ENCODE measurements around the gene KCNJ9. TPM values are rescaled to one million over a fixed set of nuclear protein-coding genes. Genes with fewer than 3 reads are reported as not detected.

The KCNJ9 gene
- total RNA-seq, 1 experiment from 2014 or later: 0.09 TPM

DNA sequence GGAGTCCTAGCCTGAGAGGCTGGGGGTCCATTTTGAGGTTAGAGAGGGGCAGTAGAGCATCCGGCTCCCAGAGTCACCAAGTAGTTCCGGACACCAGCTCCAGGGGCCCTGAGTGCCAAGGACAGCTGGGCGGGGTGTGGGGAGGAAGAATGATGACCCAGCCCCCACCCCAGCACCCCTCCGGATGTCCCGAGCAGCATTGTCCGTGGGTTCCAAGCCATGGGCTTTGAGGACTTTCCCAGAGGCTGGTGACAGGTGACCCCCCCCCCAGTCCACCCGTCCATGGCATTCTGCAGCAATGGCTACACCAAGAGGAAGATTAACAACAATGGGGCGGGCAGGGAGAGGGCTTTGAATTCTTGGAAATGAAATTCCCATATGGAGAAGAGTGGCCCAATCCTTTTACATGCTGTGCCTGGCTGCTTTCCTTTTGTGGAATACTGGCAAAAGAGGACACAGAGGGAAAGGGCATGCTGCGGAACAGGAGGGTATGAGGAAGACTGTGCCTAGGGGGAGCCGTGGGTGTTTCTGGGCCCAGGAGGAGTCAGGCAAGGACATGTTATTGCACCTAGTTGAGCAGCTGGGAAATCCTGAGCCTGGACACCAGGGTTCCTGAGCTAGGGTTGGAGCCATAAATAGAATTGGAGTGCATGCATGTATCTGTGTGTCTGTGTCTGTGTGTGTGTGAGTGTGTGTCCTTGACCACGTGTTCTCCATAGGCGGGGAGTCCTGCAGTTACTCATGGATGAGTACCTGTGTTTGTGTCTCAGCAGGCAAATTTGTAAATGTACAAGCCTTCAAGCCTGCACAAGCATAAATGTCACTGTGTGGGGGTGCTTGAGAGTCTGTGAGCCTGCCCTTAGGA lies 35.2 kb downstream of the KCNJ9 start:
- no peak overlapping the region for H2AFZ ChIP-seq (ENCODE audit: low read length)

More for the DNA sequence above, 35.2 kb downstream of the KCNJ9 start:
- H3K4me1 ChIP-seq (ENCODE audit: insufficient read depth, low read length): peaks cover 12% of the 10 kb centered on the region; the same call in 1 of the 2 replicates
- no peaks in the 10 kb centered on the region for H3K79me2 ChIP-seq (ENCODE audit: insufficient read depth, low read length)
- H3T11ph ChIP-seq (ENCODE audit: low read length): no peak overlapping the region
- WGBS (ENCODE audit: extremely low coverage, insufficient read length, low lambda C conversion rate): no CpG with 5 or more reads among the region's 12 CpGs
- H2BK15ac ChIP-seq (ENCODE audit: low read depth, low read length): no peak overlapping the region
- no peak overlapping the region for H3K9ac ChIP-seq (ENCODE audit: extremely low read depth, insufficient read length, low read length)
- no peak overlapping the region for H2AK5ac ChIP-seq (ENCODE audit: insufficient read length, low read length)
- H2BK12ac ChIP-seq (ENCODE audit: insufficient read length, low read depth, low read length): no peak overlapping the region
- H3K27ac Mint-ChIP-seq: no peak overlapping the region; a peak in 1 of 7 replicates
- no peak overlapping the region for H4K91ac ChIP-seq (ENCODE audit: insufficient read length, low read depth, low read length)
- H3K4me2 ChIP-seq (ENCODE audit: insufficient read depth, insufficient read length, low read length): peak overlapping the region; percentile 48
- no peak overlapping the region for H3K23ac ChIP-seq (ENCODE audit: insufficient read length, low read depth, low read length)
- no peaks in the 10 kb centered on the region for H3K9me3 Mint-ChIP-seq
- no peak for DNase-seq
- H2BK20ac ChIP-seq (ENCODE audit: low read depth, low read length, poor library complexity, severe bottlenecking): no peak overlapping the region
- no peak overlapping the region for H4K8ac ChIP-seq (replicated peaks; ENCODE audit: insufficient read length, low read depth, low read length)
- H3K14ac ChIP-seq (ENCODE audit: insufficient read depth, low read length): no peak overlapping the region
- peaks cover 0 to 19% (median 0%) of the 10 kb centered on the region in 3 experiments; a peak in 3 of 7 replicates for H3K36me3 Mint-ChIP-seq (ENCODE audit: insufficient read depth in 1 of 3, low read depth in 3 of 3)
- no peak overlapping the region for H3K56ac ChIP-seq (ENCODE audit: insufficient read length, low read depth, low read length)
- H3K27me3 Mint-ChIP-seq (ENCODE audit: low read depth): no peaks in the 10 kb centered on the region; the same call in none of the 2 replicates
- H3K27me3 ChIP-seq (ENCODE audit: insufficient read depth, low read length): no peaks in the 10 kb centered on the region
- peaks cover 64 to 73% of the 10 kb centered on the region in 2 experiments for H3K4me1 Mint-ChIP-seq
- H3K18ac ChIP-seq (ENCODE audit: insufficient read length, low read depth, low read length): no peak overlapping the region
- no peaks in the 10 kb centered on the region for H3K79me1 ChIP-seq (ENCODE audit: insufficient read depth, low read depth, low read length, poor library complexity, severe bottlenecking)
- H3K4me3 Mint-ChIP-seq: peak overlapping the region in 1 of 2 experiments; percentile 90; a peak in 3 of 5 replicates
- no peaks in the 10 kb centered on the region for H3K23me2 ChIP-seq (ENCODE audit: insufficient read length, low read depth, low read length, poor library complexity, severe bottlenecking)
- no peak overlapping the region for H2BK5ac ChIP-seq (ENCODE audit: insufficient read length, low read length)
- no peaks in the 10 kb centered on the region for H4K20me1 ChIP-seq (ENCODE audit: control insufficient read depth, insufficient read depth, insufficient read length)
- TF ChIP-seq, protein P1, sequence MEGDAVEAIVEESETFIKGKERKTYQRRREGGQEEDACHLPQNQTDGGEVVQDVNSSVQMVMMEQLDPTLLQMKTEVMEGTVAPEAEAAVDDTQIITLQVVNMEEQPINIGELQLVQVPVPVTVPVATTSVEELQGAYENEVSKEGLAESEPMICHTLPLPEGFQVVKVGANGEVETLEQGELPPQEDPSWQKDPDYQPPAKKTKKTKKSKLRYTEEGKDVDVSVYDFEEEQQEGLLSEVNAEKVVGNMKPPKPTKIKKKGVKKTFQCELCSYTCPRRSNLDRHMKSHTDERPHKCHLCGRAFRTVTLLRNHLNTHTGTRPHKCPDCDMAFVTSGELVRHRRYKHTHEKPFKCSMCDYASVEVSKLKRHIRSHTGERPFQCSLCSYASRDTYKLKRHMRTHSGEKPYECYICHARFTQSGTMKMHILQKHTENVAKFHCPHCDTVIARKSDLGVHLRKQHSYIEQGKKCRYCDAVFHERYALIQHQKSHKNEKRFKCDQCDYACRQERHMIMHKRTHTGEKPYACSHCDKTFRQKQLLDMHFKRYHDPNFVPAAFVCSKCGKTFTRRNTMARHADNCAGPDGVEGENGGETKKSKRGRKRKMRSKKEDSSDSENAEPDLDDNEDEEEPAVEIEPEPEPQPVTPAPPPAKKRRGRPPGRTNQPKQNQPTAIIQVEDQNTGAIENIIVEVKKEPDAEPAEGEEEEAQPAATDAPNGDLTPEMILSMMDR (conservative IDR thresholded peaks at IDR 0.05): no peak
- H2BK120ac ChIP-seq (ENCODE audit: low read depth, low read length, poor library complexity, severe bottlenecking): no peak overlapping the region
- no peak overlapping the region for H3K27ac ChIP-seq (ENCODE audit: insufficient read length, low read depth, low read length)
- no peak overlapping the region for H4K5ac ChIP-seq (ENCODE audit: insufficient read length, low read depth, low read length)
- H3K9me3 ChIP-seq (ENCODE audit: control insufficient read depth, low read depth, low read length): no peaks in the 10 kb centered on the region
- no peak overlapping the region for H3K4ac ChIP-seq (ENCODE audit: low read depth, low read length)
